ENCODE data around the gene CORIN.
"Not testable (repeated sequence)": the region's sequence is repeated elsewhere in the genome, so short reads cannot be mapped to it uniquely, and the experiment has no call there.

Gene CORIN

DNA sequence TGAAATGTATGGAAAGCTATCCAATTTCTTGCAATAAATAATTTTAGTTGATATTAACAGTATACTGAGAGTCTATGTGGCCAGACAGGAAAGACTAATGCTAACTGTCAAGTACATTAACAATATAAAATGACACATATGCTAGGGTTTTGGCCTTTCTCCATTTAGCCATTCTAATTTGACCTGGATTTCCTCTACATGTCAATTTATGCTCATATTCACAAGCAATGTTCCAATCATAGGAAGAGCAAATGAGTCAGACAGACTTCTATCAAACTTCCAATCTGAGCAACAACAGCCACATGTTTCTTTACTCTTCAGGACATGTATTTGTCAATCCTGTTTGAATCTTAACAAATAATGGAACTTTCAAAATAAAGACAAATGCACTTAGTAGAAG is 53.6 kb downstream of the CORIN start:
- Histone ChIP-seq H3K9me3 (ENCODE audit: low read length) (no peaks in the 10 kb centered on the region), H3K27me3 (ENCODE audit: insufficient read depth, low read length) (no peaks in the 10 kb centered on the region), H3K4me3 (ENCODE audit: low read length) (no peak overlapping the region), H3K4me1 (ENCODE audit: insufficient read depth, low read length) (no peaks in the 10 kb centered on the region), H2AFZ (ENCODE audit: low read depth, low read length) (no peak overlapping the region), H3K36me3 (ENCODE audit: insufficient read depth, low read length) (no peaks in the 10 kb centered on the region)

DNA sequence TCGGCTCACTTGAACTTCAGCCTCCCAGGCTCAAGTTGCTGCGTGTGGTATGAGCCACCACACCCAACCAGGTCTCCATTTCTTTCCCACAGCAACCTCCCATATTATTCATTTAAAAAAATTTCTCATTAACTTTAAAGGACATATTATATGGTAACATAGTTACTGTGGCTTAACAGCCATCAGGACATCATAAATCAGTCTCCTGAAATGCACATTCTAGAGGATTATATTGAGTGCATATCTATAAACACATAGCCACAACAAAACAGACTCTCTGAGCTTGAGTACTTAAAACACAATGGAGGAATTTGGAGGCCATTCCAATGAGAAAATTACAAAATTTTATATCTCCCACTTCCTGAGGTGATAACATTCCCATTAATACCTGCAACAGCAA is 61.5 kb downstream of the CORIN start:
- Histone ChIP-seq H3K4me3 (ENCODE audit: low read length) (no peak overlapping the region), H3K9me3 (ENCODE audit: low read length) (no peaks in the 10 kb centered on the region), H3K27me3 (ENCODE audit: insufficient read depth, low read length) (no peaks in the 10 kb centered on the region), H3K4me1 (ENCODE audit: insufficient read depth, low read length) (no peaks in the 10 kb centered on the region), H3K36me3 (ENCODE audit: insufficient read depth, low read length) (no peaks in the 10 kb centered on the region), H2AFZ (ENCODE audit: low read depth, low read length) (no peak overlapping the region)

DNA sequence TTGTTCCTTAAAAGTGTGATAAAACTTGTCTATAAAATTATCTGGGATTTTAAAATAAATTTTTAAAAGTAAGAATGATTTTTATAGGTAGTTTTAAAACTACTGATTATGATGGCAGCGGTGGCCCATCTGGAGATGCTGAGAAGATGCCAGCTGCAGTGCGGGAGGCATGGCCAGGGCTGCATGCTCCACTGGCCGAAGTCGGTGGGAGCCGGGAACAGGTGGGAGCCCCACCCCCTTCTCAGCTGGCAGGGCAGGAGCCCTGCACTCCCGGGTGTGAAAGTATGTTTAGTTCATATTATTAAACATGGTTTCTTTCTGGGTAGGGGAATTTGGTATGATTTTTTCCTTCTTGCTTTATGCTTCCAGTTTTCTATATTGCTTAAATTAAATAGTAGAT is 63.8 kb downstream of the CORIN start:
- no peaks in the 10 kb centered on the region for H3K4me1 ChIP-seq (ENCODE audit: insufficient read depth, low read length)
- H2AFZ ChIP-seq (ENCODE audit: low read depth, low read length) = no peak overlapping the region
- no peaks in the 10 kb centered on the region for H3K36me3 ChIP-seq (ENCODE audit: insufficient read depth, low read length)
- H3K27me3 ChIP-seq (ENCODE audit: insufficient read depth, low read length) = no peaks in the 10 kb centered on the region
- no peaks in the 10 kb centered on the region for H3K9me3 ChIP-seq (ENCODE audit: low read length)
- H3K4me3 ChIP-seq (ENCODE audit: low read length) = no peak overlapping the region

DNA sequence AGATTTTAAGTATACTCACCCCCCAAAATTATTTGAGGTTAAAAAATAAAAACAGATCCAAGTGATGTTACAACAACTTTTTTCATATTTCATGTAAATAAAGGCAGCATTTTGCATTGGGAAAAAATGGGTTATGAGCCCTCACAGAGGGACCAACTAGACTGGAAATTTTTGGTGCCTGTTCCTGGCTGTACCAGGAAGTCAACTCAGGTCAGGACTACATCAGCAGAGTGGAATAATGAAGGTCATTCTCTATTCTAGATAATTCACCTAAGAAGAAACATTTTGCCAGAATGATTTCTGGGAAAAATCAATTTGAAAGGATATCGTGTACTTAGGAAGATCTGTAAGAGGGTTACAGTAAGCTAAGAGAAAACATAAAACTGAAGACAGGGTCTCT is 66.8 kb downstream of the CORIN start:
- no peak overlapping the region for H2AFZ ChIP-seq (ENCODE audit: low read depth, low read length)
- H3K27me3 ChIP-seq (ENCODE audit: insufficient read depth, low read length) = no peaks in the 10 kb centered on the region
- no peak overlapping the region for H3K4me3 ChIP-seq (ENCODE audit: low read length)
- H3K9me3 ChIP-seq (ENCODE audit: low read length) = no peaks in the 10 kb centered on the region
- H3K36me3 ChIP-seq (ENCODE audit: insufficient read depth, low read length) = no peaks in the 10 kb centered on the region
- no peaks in the 10 kb centered on the region for H3K4me1 ChIP-seq (ENCODE audit: insufficient read depth, low read length)

DNA sequence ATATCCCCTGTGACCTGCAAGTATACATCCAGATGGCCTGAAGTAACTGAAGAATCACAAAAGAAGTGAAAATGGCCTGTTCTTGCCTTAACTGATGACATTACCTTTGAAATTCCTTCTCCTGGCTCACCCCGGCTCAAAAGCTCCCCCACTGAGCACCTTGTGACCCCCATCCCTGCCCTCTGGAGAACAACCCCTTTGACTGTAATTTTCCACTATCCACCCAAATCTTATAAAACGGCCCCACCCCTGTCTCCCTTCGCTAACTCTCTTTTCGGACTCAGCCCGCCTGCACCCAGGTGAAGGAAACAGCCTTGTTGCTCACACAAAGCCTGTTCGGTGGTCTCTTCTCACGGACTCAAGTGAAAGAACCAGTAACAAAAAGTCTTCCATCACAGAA is 69.9 kb downstream of the CORIN start:
- not testable (repeated sequence) for H3K36me3 ChIP-seq (ENCODE audit: insufficient read depth, low read length); H3K4me1 ChIP-seq (ENCODE audit: insufficient read depth, low read length); H2AFZ ChIP-seq (ENCODE audit: low read depth, low read length); H3K27me3 ChIP-seq (ENCODE audit: insufficient read depth, low read length); H3K9me3 ChIP-seq (ENCODE audit: low read length); H3K4me3 ChIP-seq (ENCODE audit: low read length)

DNA sequence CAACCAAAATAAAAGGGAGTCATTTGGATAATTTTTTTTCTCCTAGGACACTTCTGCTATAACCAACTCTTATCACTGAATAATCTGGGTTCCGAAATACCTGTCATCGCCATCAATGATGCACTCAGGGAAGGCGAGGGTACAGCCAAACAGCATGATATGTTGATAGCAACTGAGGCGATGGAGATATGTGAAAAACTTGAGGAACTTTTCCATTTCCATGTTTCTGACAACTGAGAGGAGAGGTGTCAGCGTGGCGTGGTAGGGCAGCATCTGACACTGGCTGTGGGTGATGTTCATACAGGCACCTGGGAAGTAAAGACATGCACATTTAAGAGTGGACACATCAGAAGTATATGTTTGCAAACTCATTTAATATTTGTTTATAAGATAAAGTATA is 74.6 kb downstream of the CORIN start:
- Histone ChIP-seq H2AFZ (ENCODE audit: low read depth, low read length) (no peak overlapping the region), H3K36me3 (ENCODE audit: insufficient read depth, low read length) (no peaks in the 10 kb centered on the region), H3K4me1 (ENCODE audit: insufficient read depth, low read length) (no peaks in the 10 kb centered on the region), H3K4me3 (ENCODE audit: low read length) (no peak overlapping the region), H3K9me3 (ENCODE audit: low read length) (no peaks in the 10 kb centered on the region), H3K27me3 (ENCODE audit: insufficient read depth, low read length) (no peaks in the 10 kb centered on the region)

DNA sequence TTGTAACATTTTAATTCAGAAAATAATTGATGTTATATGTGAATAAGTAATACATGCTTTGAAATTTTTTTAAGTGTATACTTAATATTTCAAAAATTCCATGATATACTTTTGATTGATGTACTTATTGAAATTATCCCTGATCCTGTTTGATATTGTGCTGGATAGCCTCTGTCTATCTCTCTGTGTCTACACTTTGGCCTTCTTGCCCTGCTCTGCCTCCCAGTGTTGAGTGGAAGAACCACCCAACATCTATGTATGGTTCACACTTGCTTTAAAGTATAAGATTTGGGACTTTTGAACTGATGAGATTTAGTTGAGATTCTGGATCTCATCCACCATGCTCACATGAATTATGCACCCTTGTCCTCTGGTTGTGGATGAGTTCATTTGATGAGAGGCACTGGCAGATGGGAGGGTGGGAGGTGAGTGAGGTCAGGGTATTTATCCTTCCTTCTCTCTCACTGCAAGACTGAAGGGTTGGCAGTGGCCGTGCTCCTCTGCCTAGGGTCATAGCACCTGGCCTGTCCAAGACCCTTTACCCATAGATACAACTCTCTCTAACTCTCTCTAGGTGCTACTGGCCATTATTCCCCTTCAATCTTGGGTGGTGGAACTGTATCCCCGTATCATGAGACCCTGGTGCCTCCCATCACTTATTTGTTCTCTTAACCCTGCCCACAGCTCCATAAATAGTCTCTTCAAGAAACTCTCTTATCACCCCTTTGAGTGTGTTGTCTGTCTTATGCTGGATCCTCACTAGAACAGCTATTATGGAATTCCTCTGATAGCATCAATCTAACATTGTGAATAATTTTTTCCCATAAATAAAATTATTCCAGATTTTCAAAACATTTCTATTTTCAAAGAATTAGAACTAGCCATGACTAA is 75.2 kb downstream of the CORIN start:
- H3K9me3 ChIP-seq (ENCODE audit: low read length) = no peaks in the 10 kb centered on the region

DNA sequence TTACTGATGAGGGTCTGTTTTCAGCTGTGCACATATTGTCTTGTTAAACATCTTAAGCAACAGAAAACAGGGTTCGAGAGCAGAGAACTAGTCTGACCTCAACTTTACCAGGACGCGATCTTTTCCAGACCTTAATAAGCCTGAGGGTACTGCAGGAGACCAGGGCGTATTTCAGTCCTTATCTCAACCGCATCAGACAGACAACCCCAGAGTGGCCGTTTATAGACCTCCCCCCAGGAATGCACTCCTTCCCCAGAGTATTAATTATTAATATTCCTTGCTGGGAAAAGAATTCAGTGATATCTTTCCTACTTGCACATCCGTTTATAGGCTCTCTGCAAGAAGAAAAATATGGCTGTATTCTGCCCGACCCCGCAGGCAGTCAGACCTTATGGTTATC is 84.6 kb downstream of the CORIN start:
- H3K4me1 ChIP-seq (ENCODE audit: insufficient read depth, low read length); H3K4me3 ChIP-seq (ENCODE audit: low read length); H3K36me3 ChIP-seq (ENCODE audit: insufficient read depth, low read length); H3K9me3 ChIP-seq (ENCODE audit: low read length); H2AFZ ChIP-seq (ENCODE audit: low read depth, low read length); H3K27me3 ChIP-seq (ENCODE audit: insufficient read depth, low read length): not testable (repeated sequence)

More for the DNA sequence above, 75.2 kb downstream of the CORIN start:
- Histone ChIP-seq H3K36me3 (ENCODE audit: insufficient read depth, low read length) (no peaks in the 10 kb centered on the region), H3K4me1 (ENCODE audit: insufficient read depth, low read length) (no peaks in the 10 kb centered on the region), H3K4me3 (ENCODE audit: low read length) (no peak overlapping the region), H2AFZ (ENCODE audit: low read depth, low read length) (no peak overlapping the region), H3K27me3 (ENCODE audit: insufficient read depth, low read length) (no peaks in the 10 kb centered on the region)

DNA sequence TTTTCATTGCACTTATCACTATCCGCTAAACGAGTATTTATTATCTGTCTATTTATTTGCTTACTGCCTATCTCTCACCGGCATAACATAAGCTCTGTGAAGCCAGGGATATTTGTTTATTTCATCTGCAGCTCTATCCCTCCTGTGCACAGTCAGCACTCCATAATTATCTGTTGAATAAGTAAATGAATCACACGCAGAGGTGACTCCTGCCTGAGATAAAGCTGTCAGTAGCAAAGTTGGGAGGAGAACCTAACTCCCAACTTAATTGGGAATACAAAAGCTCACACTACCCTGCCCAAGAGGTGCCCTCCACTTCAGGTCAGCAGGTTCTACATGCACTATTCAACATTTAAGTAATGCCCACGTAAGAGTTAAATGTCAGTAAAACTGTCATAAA is 85.7 kb downstream of the CORIN start:
- Histone ChIP-seq H2AFZ (ENCODE audit: low read depth, low read length) (no peak overlapping the region), H3K4me1 (ENCODE audit: insufficient read depth, low read length) (no peaks in the 10 kb centered on the region), H3K36me3 (ENCODE audit: insufficient read depth, low read length) (no peaks in the 10 kb centered on the region), H3K27me3 (ENCODE audit: insufficient read depth, low read length) (no peaks in the 10 kb centered on the region), H3K9me3 (ENCODE audit: low read length) (no peaks in the 10 kb centered on the region), H3K4me3 (ENCODE audit: low read length) (no peak overlapping the region)

DNA sequence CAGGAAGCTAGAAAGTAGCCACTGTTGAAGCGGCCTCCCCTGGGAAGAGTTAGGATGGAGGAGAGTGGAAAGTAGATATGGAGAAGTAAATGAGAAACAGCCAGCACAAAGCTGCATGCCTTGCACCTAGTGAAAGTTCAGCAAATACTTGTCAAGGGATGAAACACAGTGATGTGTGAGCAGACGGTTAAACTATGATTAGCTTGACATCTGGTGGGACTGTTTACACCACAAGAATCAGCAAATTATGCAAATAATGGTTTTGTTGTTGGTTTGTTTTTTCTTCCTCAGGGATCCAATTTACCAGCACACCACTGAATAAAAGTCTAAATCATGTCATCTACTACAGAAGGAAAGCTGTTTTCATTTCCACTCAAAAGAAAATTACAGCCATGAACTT is 87.1 kb downstream of the CORIN start:
- Histone ChIP-seq H3K4me1 (ENCODE audit: insufficient read depth, low read length) (no peaks in the 10 kb centered on the region), H2AFZ (ENCODE audit: low read depth, low read length) (no peak overlapping the region), H3K27me3 (ENCODE audit: insufficient read depth, low read length) (no peaks in the 10 kb centered on the region), H3K4me3 (ENCODE audit: low read length) (no peak overlapping the region), H3K9me3 (ENCODE audit: low read length) (no peaks in the 10 kb centered on the region), H3K36me3 (ENCODE audit: insufficient read depth, low read length) (no peaks in the 10 kb centered on the region)

DNA sequence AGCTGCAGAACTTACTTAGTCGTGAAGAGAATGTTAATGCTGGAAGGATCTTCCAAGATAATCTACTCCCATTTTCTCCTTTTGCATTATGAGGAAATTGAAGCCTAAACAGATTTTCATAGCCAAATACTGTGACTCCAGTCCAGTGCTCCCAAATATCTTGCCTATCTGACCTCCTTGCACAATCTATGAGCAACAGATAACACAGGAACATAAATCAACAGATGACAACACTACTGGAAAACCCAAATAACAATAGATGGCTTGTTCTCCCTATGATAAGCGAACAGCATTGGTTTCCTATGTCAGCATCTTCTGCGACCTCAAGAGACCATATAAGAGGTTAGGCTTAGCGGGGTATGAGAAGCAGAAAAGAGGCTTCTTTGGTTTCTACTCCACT is 88.0 kb downstream of the CORIN start:
- Histone ChIP-seq H3K4me3 (ENCODE audit: low read length) (no peak overlapping the region), H3K27me3 (ENCODE audit: insufficient read depth, low read length) (no peaks in the 10 kb centered on the region)

DNA sequence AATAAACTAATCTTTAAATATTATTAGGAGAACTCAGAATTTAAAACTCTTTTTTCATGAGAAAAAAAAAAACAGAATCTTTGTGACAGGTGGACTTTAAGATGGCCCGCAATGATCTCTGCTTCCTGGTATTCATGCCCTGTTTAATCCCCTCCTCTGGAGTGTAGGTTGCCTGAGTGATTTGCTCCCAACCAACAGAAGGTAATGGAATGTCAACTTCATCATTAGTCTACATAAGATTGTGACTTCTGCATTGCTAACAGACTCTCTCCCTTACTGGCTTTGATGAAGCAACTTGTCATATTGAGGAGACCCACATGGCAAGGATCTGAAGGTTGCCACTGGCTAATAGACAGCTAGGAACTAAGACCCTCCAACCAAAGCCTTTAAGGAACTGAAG is 88.8 kb downstream of the CORIN start:
- no peaks in the 10 kb centered on the region for H3K9me3 ChIP-seq (ENCODE audit: low read length)
- no peaks in the 10 kb centered on the region for H3K27me3 ChIP-seq (ENCODE audit: insufficient read depth, low read length)
- no peak overlapping the region for H2AFZ ChIP-seq (ENCODE audit: low read depth, low read length)
- no peak overlapping the region for H3K4me3 ChIP-seq (ENCODE audit: low read length)
- H3K4me1 ChIP-seq (ENCODE audit: insufficient read depth, low read length) = no peaks in the 10 kb centered on the region
- H3K36me3 ChIP-seq (ENCODE audit: insufficient read depth, low read length) = no peaks in the 10 kb centered on the region

More for the DNA sequence above, 88.0 kb downstream of the CORIN start:
- no peaks in the 10 kb centered on the region for H3K9me3 ChIP-seq (ENCODE audit: low read length)
- no peak overlapping the region for H2AFZ ChIP-seq (ENCODE audit: low read depth, low read length)
- H3K4me1 ChIP-seq (ENCODE audit: insufficient read depth, low read length) = no peaks in the 10 kb centered on the region
- no peaks in the 10 kb centered on the region for H3K36me3 ChIP-seq (ENCODE audit: insufficient read depth, low read length)

DNA sequence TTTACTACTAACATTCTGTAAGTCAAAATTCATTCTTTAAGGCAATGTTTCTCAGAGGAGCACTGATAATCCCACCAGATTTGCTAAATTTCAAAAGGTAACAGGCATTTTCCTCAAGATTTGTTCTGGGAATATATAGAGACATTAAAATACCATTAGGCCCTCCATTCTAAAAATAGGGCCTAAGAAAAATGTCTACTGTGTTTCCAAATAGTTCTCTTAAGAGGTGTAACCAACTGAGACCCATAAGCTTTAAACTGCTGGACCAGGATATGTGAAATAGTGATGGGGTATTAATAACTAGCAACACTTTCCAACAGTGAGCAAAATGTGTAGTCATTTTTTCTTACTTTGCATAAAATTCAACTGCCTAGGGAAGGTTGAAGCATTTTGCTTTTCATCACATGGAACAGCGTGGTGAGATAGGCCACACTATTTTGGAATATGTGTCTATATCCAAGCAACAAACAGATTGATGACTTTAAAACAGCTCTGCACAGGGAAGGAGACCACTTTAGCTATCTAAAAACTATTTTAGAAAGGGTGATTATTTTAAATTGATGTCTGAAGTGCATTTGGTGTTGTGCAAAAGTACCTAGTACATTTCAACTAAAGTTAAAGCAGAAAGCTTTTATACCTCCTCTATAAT is 89.9 kb downstream of the CORIN start:
- Histone ChIP-seq H3K4me1 (ENCODE audit: insufficient read depth, low read length) (no peaks in the 10 kb centered on the region), H3K27me3 (ENCODE audit: insufficient read depth, low read length) (no peaks in the 10 kb centered on the region), H3K9me3 (ENCODE audit: low read length) (no peaks in the 10 kb centered on the region), H3K4me3 (ENCODE audit: low read length) (no peak overlapping the region), H2AFZ (ENCODE audit: low read depth, low read length) (no peak overlapping the region), H3K36me3 (ENCODE audit: insufficient read depth, low read length) (no peaks in the 10 kb centered on the region)

Data from neuron (in vitro differentiated cells).